OCI-LY1 (cell line): Measurements from ENCODE around the gene ARHGAP18.

Experiments
- CTCF ChIP-seq: fragments of 200-600 bp; sonication (generic), shearing (Covaris generic); IDR thresholded peaks from 2 replicates; pipeline ENCODE4 v1.5.1; 2017; ENCODE audit warnings: mild to moderate bottlenecking, antibody characterized with exemption, low read length, moderate library complexity, mixed read lengths
- EZH2 ChIP-seq: fragments of 200-600 bp; sonication (generic), shearing (Covaris generic); IDR thresholded peaks from 2 replicates; pipeline ENCODE4 v1.8.0; 2017; ENCODE audit warnings: borderline replicate concordance, mixed run types, mild to moderate bottlenecking, antibody characterized with exemption, low read length, moderate library complexity, mixed read lengths

GRCh38 chr6:129644567-129645015, 65.4 kb downstream of the ARHGAP18 start:
- TF ChIP-seq EZH2: no peak
- TF ChIP-seq CTCF: no peak
